ENCODE results near the gene DOCK9. TPM values are rescaled to one million over a fixed set of nuclear protein-coding genes. Genes with fewer than 3 reads are reported as not detected.

Gene DOCK9
- total RNA-seq, 1 donor from 2014 or later, result 25.5 TPM

- intact Hi-C loops (cut with micrococcal nuclease), result no loop called here
- POLR2A ChIA-PET, result interaction anchor here (0.6 kb wide), 1 partner anchor 235 kb away, joined by 4 read pairs; no protein-coding TSS in a partner anchor
Measured at GRCh38 chr13:99015606-99016490, 38.0 kb upstream of the DOCK9 start.

DNA sequence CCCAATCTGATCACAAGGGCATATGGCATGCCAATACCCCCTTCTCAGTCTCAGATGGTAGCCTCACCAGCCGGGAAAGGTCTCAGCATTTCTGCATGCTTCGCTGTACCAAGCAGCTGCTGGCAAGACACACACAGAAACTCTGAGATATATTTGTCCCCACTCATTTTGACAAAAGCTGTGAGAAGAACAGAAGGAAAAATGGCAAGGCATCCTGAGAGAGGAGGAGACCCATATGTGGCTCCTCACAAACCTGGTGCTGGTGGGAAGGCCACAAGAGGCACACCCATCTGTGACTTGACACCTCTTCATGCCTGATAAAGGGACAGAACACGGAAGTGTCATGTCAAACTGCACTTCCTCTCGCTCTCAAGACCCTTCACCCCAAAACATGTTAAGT is 36.7 kb upstream of the DOCK9 start:
- POLR2A ChIA-PET, result no interaction called here
- H3K27me3 Mint-ChIP-seq, result no peaks in the 10 kb centered on the region
- no peak overlapping the region for H3K4me3 Mint-ChIP-seq
- no peak for ATAC-seq (ENCODE audit: low read depth)
- no peak for DNase-seq
- no peaks in the 10 kb centered on the region for H3K36me3 Mint-ChIP-seq (ENCODE audit: low read depth)
- no peaks in the 10 kb centered on the region for H3K9me3 Mint-ChIP-seq
- intact Hi-C loops (cut with micrococcal nuclease), result no loop called here
- H3K27ac Mint-ChIP-seq, result no peak overlapping the region
- no peak for TF ChIP-seq CTCF (IDR thresholded peaks at IDR 0.05)
- CTCF ChIA-PET, result no interaction called here
- no peaks in the 10 kb centered on the region for H3K4me1 Mint-ChIP-seq

More at GRCh38 chr13:99015606-99016490, 38.0 kb upstream of the DOCK9 start:
- CTCF ChIA-PET, result no interaction called here
- Mint-ChIP-seq H3K4me1 (no peaks in the 10 kb centered on the region), H3K4me3 (no peak overlapping the region), H3K36me3 (ENCODE audit: low read depth) (no peaks in the 10 kb centered on the region), H3K9me3 (no peaks in the 10 kb centered on the region), H3K27ac (no peak overlapping the region), H3K27me3 (no peaks in the 10 kb centered on the region)
- TF ChIP-seq CTCF (IDR thresholded peaks at IDR 0.05), result no peak
- ATAC-seq (ENCODE audit: low read depth) (no peak), DNase-seq (no peak)

- Mint-ChIP-seq H3K4me1 (no peaks in the 10 kb centered on the region), H3K9me3 (no peaks in the 10 kb centered on the region), H3K4me3 (no peak overlapping the region), H3K27me3 (no peaks in the 10 kb centered on the region), H3K27ac (no peak overlapping the region), H3K36me3 (ENCODE audit: low read depth) (no peaks in the 10 kb centered on the region)
- POLR2A ChIA-PET, result no interaction called here
- intact Hi-C loops (cut with micrococcal nuclease), result no loop called here
- no peak for DNase-seq
- ATAC-seq (ENCODE audit: low read depth), result no peak
- TF ChIP-seq CTCF (IDR thresholded peaks at IDR 0.05), result no peak
- CTCF ChIA-PET, result no interaction called here
Measured at GRCh38 chr13:99013951-99014350, 36.1 kb upstream of the DOCK9 start.

DNA sequence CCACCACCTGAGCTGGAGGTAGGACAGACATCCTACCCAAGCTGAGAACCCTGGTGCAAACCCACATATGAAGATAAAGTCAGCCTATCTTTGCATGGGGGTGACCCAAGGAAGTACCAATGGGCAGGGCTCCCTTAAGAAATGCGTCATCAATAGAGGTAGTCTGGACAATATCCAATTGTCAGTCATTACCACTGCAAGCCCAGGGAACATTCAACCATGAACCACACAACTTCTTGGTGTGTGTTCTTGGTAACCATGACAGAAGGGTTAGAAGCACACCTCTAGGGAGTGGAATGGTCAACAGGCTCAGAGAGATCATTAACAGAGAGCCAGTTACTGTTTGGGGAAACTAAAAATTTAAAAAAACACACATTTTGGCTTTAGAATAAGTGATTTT is 34.7 kb upstream of the DOCK9 start:
- no peak for ATAC-seq (ENCODE audit: low read depth)
- intact Hi-C loops (cut with micrococcal nuclease), result no loop called here
- POLR2A ChIA-PET, result no interaction called here
- no peak overlapping the region for H3K27ac Mint-ChIP-seq
- TF ChIP-seq CTCF (IDR thresholded peaks at IDR 0.05), result no peak
- no peaks in the 10 kb centered on the region for H3K9me3 Mint-ChIP-seq
- CTCF ChIA-PET, result no interaction called here
- no peaks in the 10 kb centered on the region for H3K4me1 Mint-ChIP-seq
- H3K4me3 Mint-ChIP-seq, result no peak overlapping the region
- H3K27me3 Mint-ChIP-seq, result no peaks in the 10 kb centered on the region
- DNase-seq, result no peak
- H3K36me3 Mint-ChIP-seq (ENCODE audit: low read depth), result no peaks in the 10 kb centered on the region

- H3K9me3 Mint-ChIP-seq, result no peaks in the 10 kb centered on the region
- H3K27me3 Mint-ChIP-seq, result no peaks in the 10 kb centered on the region
- no peak overlapping the region for H3K27ac Mint-ChIP-seq
- no peaks in the 10 kb centered on the region for H3K36me3 Mint-ChIP-seq (ENCODE audit: low read depth)
- no peak for TF ChIP-seq CTCF (IDR thresholded peaks at IDR 0.05)
- DNase-seq (no peak), ATAC-seq (ENCODE audit: low read depth) (no peak)
- intact Hi-C loops (cut with micrococcal nuclease), result no loop called here
- no peak overlapping the region for H3K4me3 Mint-ChIP-seq
- no peaks in the 10 kb centered on the region for H3K4me1 Mint-ChIP-seq
- POLR2A ChIA-PET, result no interaction called here
- CTCF ChIA-PET, result no interaction called here
Measured at GRCh38 chr13:99009987-99010551, 32.2 kb upstream of the DOCK9 start.
